Pancreas (tissue), 10 donors: ENCODE data around the gene ATP5PO. TPM values are rescaled to one million over a fixed set of nuclear protein-coding genes. Genes with fewer than 3 reads are reported as not detected.

Experiments
- ATAC-seq, 4 donors: fragments of 200-7000 bp; cut with Tn5 transposase; one replicate each; pipeline versions ENCODE4 v1.8.0 to v1.9.1; 2020; ENCODE audit warnings: mild to moderate bottlenecking in 4 of 4, moderate library complexity in 4 of 4
- DNase-seq, 6 donors: peaks; one replicate each; pipeline ENCODE4 v3.0.0-alpha.2; 2020
- FAIRE-seq: peaks from 2 replicates; lab custom pipeline; 2012; peaks lifted over from hg19 to GRCh38; lab: Jason Lieb, UNC
- H3K27ac ChIP-seq, 4 donors: fragments of 200-600 bp; sonication (generic); 1 replicate in 3 of 4; 2 replicates in 1 of 4; pipeline versions ENCODE4 v1.5.0 to v1.8.0; 2020
- H3K27me3 ChIP-seq, 4 donors: fragments of 200-600 bp; one replicate each; pipeline ENCODE4 v1.8.0; 2021
- H3K36me3 ChIP-seq, 3 donors: fragments of 200-600 bp; sonication (generic) in 1 of 3; one replicate each; pipeline versions ENCODE4 v1.5.0 to v1.8.0; 2020 to 2021
- H3K4me1 ChIP-seq, 3 donors: fragments of 200-600 bp; one replicate each; pipeline ENCODE4 v1.8.0; 2021
- H3K4me3 ChIP-seq, 4 donors: fragments of 200-600 bp; sonication (generic) in 2 of 4; one replicate each; pipeline versions ENCODE4 v1.5.0 to v1.8.0; 2020 to 2021
- H3K9me3 ChIP-seq, 4 donors: fragments of 200-600 bp; one replicate each; pipeline ENCODE4 v1.8.0; 2021
- WGBS, 2 donors: extraction: QIAGEN DNeasy Blood & Tissue Kit; methylation state at CpG; one replicate each; pipeline ENCODE4 v1.1.7; 2013; 5-methylcytosine and 5-hydroxymethylcytosine counted together
- intact Hi-C, 3 donors: fragments of 100-400 bp; cut with DNase I; formaldehyde crosslinking; loops; one replicate each; pipeline versions ENCODE4 v1.11.1 to v1.14.2; 2022
- polyA plus RNA-seq, 2 donors: library from polyadenylated mRNA; stranded (reverse); fragments of 200-250 nt; gene quantifications; one replicate each; pipeline ENCODE4 v1.2.3, GENCODE V29; 2013
- total RNA-seq, 6 donors: library from RNA; stranded (reverse); fragmentation: NEBNext Ultra II Directional in 4 of 6; extraction: Animal tissue kit (Norgen Biotek cat#: 25700) in 4 of 6; gene quantifications; one replicate each; pipeline versions ENCODE4 v1.2.1 to v1.2.4, GENCODE V29; 2021 to 2023
- TF ChIP-seq, protein P1 (sequence below), 4 donors: fragments of 200-600 bp; sonication (generic) in 3 of 4; IDR thresholded peaks; one replicate each; pipeline versions ENCODE4 v1.5.0 to v1.8.0; 2021; ENCODE audit warnings: antibody characterized with exemption in 4 of 4
- donor health status: healthy with polysubstance abuse.
- donor health status: DM: no; HTN: no; CAD: no; lungs with moderate emphysema.
- donor health status: DM: no; HTN: no; CAD: no.
- donor health status: control.
- donor health status: control.
- donor health status: Bipolar disorder and iron deficiency.
- donor health status: DM: yes; HTN: yes; CAD: no.
- donor health status: DM: no; HTN: no; CAD: no.
- donor health status: DM: no; HTN: no; CAD: no.
- donor health status: DM: yes; HTN: yes; CAD: no.

Gene ATP5PO
- total and polyA plus RNA-seq, 8 donors = 52.0 to 124 (median 77.0) TPM

DNA sequence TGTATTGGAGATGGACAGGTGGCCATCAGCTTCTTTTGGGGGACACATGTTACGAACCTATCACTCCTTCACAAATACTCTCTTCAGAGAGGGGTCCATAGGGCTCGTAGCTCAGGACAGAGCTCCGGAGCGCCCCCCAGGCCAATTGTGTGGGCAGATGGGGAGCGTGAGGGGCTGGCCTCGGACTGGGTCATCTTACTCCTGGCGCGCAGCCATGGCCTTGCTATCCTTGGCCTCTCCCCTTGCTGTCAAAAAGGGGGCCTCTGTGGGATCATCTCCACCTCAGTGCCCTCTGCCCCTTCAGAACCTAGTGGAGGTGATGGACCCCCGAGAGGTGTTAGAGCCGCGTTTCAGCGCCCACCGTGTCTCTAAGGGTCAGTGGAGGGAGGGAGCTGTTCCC, 35.0 kb downstream of the ATP5PO start:
- no peaks in the 10 kb centered on the region for H3K27me3 ChIP-seq
- DNase-seq (no peak), FAIRE-seq (no peak), ATAC-seq (no peak)
- no peak overlapping the region for H3K4me3 ChIP-seq
- H3K36me3 ChIP-seq = no peaks in the 10 kb centered on the region
- TF ChIP-seq, protein P1, sequence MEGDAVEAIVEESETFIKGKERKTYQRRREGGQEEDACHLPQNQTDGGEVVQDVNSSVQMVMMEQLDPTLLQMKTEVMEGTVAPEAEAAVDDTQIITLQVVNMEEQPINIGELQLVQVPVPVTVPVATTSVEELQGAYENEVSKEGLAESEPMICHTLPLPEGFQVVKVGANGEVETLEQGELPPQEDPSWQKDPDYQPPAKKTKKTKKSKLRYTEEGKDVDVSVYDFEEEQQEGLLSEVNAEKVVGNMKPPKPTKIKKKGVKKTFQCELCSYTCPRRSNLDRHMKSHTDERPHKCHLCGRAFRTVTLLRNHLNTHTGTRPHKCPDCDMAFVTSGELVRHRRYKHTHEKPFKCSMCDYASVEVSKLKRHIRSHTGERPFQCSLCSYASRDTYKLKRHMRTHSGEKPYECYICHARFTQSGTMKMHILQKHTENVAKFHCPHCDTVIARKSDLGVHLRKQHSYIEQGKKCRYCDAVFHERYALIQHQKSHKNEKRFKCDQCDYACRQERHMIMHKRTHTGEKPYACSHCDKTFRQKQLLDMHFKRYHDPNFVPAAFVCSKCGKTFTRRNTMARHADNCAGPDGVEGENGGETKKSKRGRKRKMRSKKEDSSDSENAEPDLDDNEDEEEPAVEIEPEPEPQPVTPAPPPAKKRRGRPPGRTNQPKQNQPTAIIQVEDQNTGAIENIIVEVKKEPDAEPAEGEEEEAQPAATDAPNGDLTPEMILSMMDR (IDR thresholded peaks at IDR 0.05) = no peak
- no peaks in the 10 kb centered on the region for H3K9me3 ChIP-seq
- no peak overlapping the region for H3K27ac ChIP-seq
- H3K4me1 ChIP-seq = no peaks in the 10 kb centered on the region
- 69 to 87% methylated on average over 13 of the region's 13 CpGs for WGBS, 2 donors
- intact Hi-C loops = no loop called here

DNA sequence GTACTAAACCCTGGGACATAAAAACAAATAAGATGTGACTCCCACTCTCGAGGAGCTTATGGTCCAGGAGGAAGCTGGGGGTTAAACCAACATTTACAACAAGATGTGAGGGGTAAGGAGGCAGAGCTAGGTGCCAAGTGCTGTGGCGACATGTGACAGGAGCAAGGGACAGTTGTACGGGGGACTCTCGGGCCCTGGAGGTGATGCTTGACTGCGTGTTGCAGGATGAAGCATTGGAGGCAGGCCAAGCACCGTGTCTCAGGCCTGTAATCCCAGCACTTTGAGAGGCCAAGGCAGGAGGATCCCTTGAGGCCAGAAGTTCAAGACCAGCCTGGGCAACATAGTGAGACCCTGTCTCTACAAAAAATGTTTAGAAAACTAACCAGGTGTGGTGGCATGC, 36.8 kb downstream of the ATP5PO start:
- 81 to 87% methylated on average over 6 of the region's 6 CpGs for WGBS, 2 donors

DNA sequence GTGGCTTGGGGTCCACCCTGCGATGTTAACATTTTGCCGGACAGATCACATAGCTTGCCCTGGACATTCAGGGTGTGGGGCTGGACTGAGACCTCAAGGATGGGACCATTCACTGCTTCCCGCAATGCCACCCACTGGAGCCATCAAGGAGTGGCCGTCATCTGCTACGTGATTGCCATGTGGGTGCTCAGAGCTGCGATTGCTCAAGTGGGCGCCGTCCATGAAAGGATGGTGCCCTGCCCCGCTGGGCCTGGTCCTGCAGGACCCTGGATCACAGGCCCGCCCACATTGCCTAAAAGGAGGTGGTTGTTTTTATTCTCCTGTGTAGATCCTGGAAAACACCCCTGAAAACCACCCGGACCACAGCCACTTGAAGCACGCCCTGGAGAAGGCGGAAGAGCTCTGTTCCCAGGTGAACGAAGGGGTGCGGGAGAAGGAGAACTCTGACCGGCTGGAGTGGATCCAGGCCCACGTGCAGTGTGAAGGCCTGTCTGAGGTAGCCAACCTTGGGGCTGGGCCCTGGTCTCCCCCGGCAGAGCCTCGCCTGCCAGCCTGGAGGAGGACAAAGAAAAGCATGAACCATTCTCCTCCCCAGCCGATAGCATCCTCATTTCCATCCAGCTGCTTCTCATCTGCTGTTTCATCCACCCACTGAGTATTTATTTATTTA, 40.4 kb downstream of the ATP5PO start:
- Histone ChIP-seq H3K36me3 (no peaks in the 10 kb centered on the region), H3K4me1 (no peaks in the 10 kb centered on the region), H3K9me3 (no peaks in the 10 kb centered on the region), H3K27ac (no peak overlapping the region), H3K27me3 (no peaks in the 10 kb centered on the region), H3K4me3 (no peak overlapping the region)
- 81 to 84% methylated on average over 20 of the region's 20 CpGs for WGBS, 2 donors
- ATAC-seq (no peak), FAIRE-seq (no peak), DNase-seq (no peak)
- TF ChIP-seq, protein P1 (IDR thresholded peaks at IDR 0.05) = no peak
- intact Hi-C loops = no loop called here

More for the DNA sequence above, 36.8 kb downstream of the ATP5PO start:
- H3K36me3 ChIP-seq = no peaks in the 10 kb centered on the region
- no peaks in the 10 kb centered on the region for H3K4me1 ChIP-seq
- ATAC-seq (no peak), FAIRE-seq (no peak), DNase-seq (no peak)
- no peak overlapping the region for H3K4me3 ChIP-seq
- no peak overlapping the region for H3K27ac ChIP-seq
- intact Hi-C loops = no loop called here
- TF ChIP-seq, protein P1 (IDR thresholded peaks at IDR 0.05) = no peak
- no peaks in the 10 kb centered on the region for H3K9me3 ChIP-seq
- no peaks in the 10 kb centered on the region for H3K27me3 ChIP-seq

DNA sequence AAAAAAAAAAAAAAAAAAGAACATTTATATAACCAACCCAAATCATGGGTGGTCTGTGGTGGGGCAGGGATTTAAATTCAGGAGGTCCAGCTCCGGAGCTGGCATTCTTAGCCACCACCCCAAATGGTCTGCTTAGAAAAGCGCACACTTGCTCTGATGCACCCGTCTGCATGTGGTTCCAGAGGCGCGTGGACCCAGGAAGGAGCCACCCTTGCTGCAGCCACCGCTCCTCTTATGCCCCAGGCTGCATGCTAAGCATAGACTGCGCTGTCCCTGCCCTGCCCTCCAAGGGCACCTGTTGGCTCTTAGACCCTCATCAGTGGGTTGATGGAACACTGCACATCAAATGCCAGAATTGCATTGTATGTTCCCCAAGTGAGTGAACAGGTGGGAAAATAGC, 41.4 kb downstream of the ATP5PO start:
- DNase-seq (no peak), FAIRE-seq (no peak), ATAC-seq (no peak)
- H3K4me3 ChIP-seq = no peak overlapping the region
- TF ChIP-seq, protein P1 (IDR thresholded peaks at IDR 0.05) = no peak
- H3K4me1 ChIP-seq = no peaks in the 10 kb centered on the region
- H3K27me3 ChIP-seq = no peaks in the 10 kb centered on the region
- WGBS, 2 donors = 95 to 96% methylated on average over 7 of the region's 7 CpGs
- no peak overlapping the region for H3K27ac ChIP-seq
- no peaks in the 10 kb centered on the region for H3K9me3 ChIP-seq
- intact Hi-C loops = no loop called here
- H3K36me3 ChIP-seq = no peaks in the 10 kb centered on the region

DNA sequence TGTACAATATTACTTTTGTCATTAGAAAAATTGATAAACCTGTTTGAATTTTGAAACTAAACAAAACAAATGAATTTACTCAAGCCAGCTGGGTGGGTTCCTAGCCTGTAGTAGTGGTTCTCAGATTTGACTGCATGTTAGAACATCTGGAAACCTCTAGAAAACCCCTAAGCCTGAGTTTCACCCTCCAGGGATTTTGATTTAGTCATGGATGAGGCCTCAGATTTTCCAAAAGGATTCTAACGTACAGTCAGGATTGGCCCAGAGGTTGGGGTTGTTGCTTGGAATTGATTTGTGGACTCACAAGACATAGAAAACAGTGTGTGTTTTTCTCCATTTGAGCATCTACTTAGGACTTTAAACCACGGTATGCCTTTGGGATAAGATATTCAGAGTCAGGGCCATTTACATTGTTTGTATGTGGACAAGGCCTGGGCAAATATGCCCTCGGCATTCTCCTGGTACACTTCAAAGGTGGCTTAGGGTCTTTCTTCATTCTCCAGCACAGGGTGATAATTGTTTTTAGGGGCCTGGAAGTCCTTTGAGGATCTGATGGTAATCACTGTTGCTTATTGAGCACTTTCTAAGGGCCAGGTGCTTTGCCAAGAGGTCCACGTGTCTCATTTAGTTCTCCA, 42.6 kb downstream of the ATP5PO start:
- intact Hi-C loops = no loop called here
- 75 to 77% methylated on average over 4 of the region's 4 CpGs for WGBS, 2 donors
- ATAC-seq (no peak), DNase-seq (no peak), FAIRE-seq (no peak)
- no peaks in the 10 kb centered on the region for H3K36me3 ChIP-seq
- H3K9me3 ChIP-seq = no peaks in the 10 kb centered on the region
- H3K4me1 ChIP-seq = no peaks in the 10 kb centered on the region
- H3K27ac ChIP-seq = no peak overlapping the region
- H3K4me3 ChIP-seq = no peak overlapping the region
- TF ChIP-seq, protein P1 (IDR thresholded peaks at IDR 0.05) = no peak
- H3K27me3 ChIP-seq = no peaks in the 10 kb centered on the region
